BJ (cell line): ENCODE measurements around the gene CDK16. TPM values are rescaled to one million over a fixed set of nuclear protein-coding genes. Genes with fewer than 3 reads are reported as not detected.

ENCODE experiments used
- CTCF ChIA-PET: fragments of 350-600 bp; formaldehyde crosslinking; extraction: SDS; loops from one replicate; lab custom pipeline; 2021; ENCODE audit warnings: antibody characterized with exemption, inconsistent platforms; lab: Yijun Ruan, JAX
- POLR2A ChIA-PET: fragments of 300-600 bp; sonication (Branson Sonifier 250); formaldehyde crosslinking; extraction: SDS; loops from one replicate; lab custom pipeline; 2021; ENCODE audit warnings: antibody characterized with exemption; lab: Charles Lee
- DNase-seq: peaks from one replicate; pipeline ENCODE4 v3.0.0-alpha.2; 2011; ENCODE audit warnings: low read depth
- H3K27me3 ChIP-seq: 2 replicates; pipeline ENCODE4 v1.6.0; 2011; ENCODE audit warnings: low read length; ENCODE audit not compliant: control insufficient read depth, insufficient read depth
- H3K36me3 ChIP-seq: 2 replicates; pipeline ENCODE4 v1.5.1; 2011; ENCODE audit warnings: low read length; ENCODE audit not compliant: control insufficient read depth, insufficient read depth
- H3K4me3 ChIP-seq: 2 replicates; pipeline ENCODE4 v1.5.1; 2011; ENCODE audit warnings: low read depth, mild to moderate bottlenecking, control low read depth, low read length
- polyA plus RNA-seq: library from polyadenylated mRNA; depleted of rRNA; stranded (reverse); fragments of >200 nt; gene quantifications from 2 replicates; pipeline ENCODE4 v1.2.3, GENCODE V29; 2011
- TF ChIP-seq, protein P1 (sequence below): IDR thresholded peaks from 2 replicates; pipeline ENCODE4 v1.5.1; 2011; ENCODE audit warnings: low read depth, mild to moderate bottlenecking, control low read depth, inconsistent platforms, low read length, moderate library complexity; ENCODE audit not compliant: insufficient read depth

The CDK16 gene
- polyA plus RNA-seq, 1 experiment = 167 TPM

DNA sequence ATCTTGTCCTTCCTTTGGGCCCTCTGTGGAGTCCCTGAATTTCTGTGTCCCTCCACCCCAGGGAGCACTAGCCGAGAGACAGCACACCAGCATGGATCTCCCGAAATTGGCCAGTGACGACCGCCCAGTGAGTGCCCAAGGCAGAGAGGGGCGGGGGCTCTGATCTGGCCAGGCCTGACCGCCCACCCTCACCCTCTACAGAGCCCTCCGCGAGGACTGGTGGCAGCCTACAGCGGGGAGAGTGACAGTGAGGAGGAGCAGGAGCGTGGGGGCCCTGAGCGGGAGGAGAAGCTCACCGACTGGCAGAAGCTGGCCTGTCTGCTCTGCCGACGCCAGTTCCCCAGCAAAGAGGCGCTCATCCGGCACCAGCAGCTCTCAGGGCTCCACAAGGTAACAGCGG lies 33.2 kb upstream of the CDK16 start:
- Histone ChIP-seq H3K4me3 (no peak overlapping the region), H3K36me3 (peaks cover 11% of the 10 kb centered on the region), H3K27me3 (no peaks in the 10 kb centered on the region)
- CTCF ChIA-PET = interaction anchor here (1.6 kb wide), 1 partner anchor 200 kb away, joined by 3 read pairs; no protein-coding TSS in a partner anchor
- TF ChIP-seq, protein P1, sequence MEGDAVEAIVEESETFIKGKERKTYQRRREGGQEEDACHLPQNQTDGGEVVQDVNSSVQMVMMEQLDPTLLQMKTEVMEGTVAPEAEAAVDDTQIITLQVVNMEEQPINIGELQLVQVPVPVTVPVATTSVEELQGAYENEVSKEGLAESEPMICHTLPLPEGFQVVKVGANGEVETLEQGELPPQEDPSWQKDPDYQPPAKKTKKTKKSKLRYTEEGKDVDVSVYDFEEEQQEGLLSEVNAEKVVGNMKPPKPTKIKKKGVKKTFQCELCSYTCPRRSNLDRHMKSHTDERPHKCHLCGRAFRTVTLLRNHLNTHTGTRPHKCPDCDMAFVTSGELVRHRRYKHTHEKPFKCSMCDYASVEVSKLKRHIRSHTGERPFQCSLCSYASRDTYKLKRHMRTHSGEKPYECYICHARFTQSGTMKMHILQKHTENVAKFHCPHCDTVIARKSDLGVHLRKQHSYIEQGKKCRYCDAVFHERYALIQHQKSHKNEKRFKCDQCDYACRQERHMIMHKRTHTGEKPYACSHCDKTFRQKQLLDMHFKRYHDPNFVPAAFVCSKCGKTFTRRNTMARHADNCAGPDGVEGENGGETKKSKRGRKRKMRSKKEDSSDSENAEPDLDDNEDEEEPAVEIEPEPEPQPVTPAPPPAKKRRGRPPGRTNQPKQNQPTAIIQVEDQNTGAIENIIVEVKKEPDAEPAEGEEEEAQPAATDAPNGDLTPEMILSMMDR = no peak
- POLR2A ChIA-PET = no interaction called here
- no peak for DNase-seq

DNA sequence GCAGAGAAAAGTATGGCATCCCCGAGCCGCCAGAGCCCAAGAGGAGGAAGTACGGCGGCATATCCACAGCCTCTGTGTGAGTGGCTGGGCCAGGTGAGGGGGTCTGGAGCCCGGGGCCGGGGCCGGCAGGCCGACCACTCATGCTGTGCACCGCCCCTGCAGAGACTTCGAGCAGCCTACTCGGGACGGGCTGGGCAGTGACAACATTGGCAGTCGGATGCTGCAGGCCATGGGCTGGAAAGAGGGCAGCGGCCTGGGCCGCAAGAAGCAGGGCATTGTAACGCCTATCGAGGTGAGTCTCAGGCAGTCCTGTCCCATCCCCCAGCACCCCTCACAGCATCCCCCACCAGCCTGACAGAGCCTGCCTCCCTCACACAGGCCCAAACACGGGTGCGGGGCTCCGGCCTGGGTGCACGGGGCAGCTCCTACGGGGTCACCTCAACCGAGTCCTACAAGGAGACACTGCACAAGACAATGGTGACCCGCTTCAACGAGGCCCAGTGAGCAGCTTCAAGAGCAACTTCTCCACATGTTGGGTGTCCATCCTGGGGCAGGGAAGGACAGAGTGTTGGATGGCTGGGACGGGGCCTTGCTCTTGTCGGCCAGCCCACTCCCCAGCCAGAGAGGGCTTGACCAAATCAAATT lies 32.3 kb upstream of the CDK16 start:
- CTCF ChIA-PET = interaction anchor here (1.6 kb wide), 1 partner anchor 199 kb away, joined by 3 read pairs; no protein-coding TSS in a partner anchor
- H3K27me3 ChIP-seq = no peaks in the 10 kb centered on the region
- no peak overlapping the region for H3K4me3 ChIP-seq
- peaks cover 11% of the 10 kb centered on the region for H3K36me3 ChIP-seq
- DNase-seq = no peak
- TF ChIP-seq, protein P1 = no peak
- POLR2A ChIA-PET = no interaction called here

DNA sequence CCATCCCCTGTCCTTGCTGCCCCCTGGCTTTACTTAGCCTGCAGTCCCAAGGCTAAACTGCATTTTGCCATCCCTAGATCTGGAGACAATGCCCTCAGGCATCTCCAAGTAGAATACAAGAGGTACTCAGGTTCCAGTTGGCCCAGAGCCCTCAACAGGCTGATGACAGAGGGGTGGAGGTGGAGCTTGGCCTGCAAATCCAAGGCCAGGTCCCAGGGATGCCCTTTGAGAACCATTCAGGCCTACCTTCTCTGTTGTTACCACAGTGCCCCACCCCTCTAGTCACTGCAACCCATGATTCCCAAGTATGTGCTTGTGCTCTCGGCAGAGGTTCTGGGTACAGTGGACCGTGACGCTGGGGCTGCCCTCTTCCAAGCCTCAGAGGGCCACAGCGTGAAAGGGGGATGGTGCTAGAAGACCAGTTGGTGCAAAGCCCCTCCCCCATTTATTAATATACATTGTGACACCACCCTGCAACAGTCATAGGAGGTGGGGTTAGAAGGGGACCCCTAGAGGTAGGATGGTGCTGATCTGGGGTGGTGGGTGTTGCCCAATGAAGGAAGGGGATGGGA lies 31.3 kb upstream of the CDK16 start:
- no peak overlapping the region for H3K4me3 ChIP-seq
- H3K36me3 ChIP-seq = peaks cover 8% of the 10 kb centered on the region
- no peak for DNase-seq
- CTCF ChIA-PET = no interaction called here
- POLR2A ChIA-PET = no interaction called here
- no peaks in the 10 kb centered on the region for H3K27me3 ChIP-seq
- TF ChIP-seq, protein P1 = no peak

DNA sequence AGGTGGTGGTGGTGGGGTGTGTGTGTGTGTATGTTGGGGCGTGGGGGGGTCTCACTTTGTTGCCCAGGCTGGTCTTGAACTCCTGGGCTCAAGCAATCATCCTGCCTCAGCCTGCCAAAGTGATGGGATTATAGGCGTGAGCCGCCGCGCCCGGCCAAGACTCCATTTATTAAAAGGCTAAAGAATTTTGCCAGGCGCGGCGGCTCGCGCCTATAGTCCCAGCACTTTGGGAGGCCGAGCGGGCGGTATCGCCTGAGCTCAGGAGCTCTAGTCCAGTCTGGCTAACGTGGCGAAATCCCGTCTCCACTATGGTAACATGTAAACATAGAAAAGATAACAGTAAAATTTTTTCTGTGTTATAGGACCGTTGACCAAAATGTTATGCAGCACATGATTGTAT lies 28.6 kb upstream of the CDK16 start:
- CTCF ChIA-PET = interaction anchor here (1.4 to 4.0 kb wide), 2 partner anchors 11 to 195 kb away, joined by 5 to 26 read pairs; no protein-coding TSS in a partner anchor
- POLR2A ChIA-PET = interaction anchor here (0.6 kb wide), 1 partner anchor 336 kb away, joined by 3 read pairs; no protein-coding TSS in a partner anchor
- DNase-seq = no peak

More for the DNA sequence above, 28.6 kb upstream of the CDK16 start:
- Histone ChIP-seq H3K36me3 (peaks cover 5% of the 10 kb centered on the region), H3K4me3 (no peak overlapping the region), H3K27me3 (no peaks in the 10 kb centered on the region)
- TF ChIP-seq, protein P1 = no peak
